ENCODE data around the gene TBC1D8.

Gene TBC1D8

GRCh38 chr2:101151146-101151858 is at the start of gene TBC1D8:
Gene TBC1D8 (minus strand): TSS chr2:101151382. CDS start chr2:101151253, 129 bp downstream.
- peak within 1 kb of the TSS; percentile 63 for H3K4me3 ChIP-seq (ENCODE audit: low read depth, low read length)
- TF ChIP-seq, protein P1, sequence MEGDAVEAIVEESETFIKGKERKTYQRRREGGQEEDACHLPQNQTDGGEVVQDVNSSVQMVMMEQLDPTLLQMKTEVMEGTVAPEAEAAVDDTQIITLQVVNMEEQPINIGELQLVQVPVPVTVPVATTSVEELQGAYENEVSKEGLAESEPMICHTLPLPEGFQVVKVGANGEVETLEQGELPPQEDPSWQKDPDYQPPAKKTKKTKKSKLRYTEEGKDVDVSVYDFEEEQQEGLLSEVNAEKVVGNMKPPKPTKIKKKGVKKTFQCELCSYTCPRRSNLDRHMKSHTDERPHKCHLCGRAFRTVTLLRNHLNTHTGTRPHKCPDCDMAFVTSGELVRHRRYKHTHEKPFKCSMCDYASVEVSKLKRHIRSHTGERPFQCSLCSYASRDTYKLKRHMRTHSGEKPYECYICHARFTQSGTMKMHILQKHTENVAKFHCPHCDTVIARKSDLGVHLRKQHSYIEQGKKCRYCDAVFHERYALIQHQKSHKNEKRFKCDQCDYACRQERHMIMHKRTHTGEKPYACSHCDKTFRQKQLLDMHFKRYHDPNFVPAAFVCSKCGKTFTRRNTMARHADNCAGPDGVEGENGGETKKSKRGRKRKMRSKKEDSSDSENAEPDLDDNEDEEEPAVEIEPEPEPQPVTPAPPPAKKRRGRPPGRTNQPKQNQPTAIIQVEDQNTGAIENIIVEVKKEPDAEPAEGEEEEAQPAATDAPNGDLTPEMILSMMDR (IDR thresholded peaks at IDR 0.05; ENCODE audit: low read depth, low read length): no peak
- peak; percentile 74 for DNase-seq (ENCODE audit: low read depth, low spot score)
- in situ Hi-C loops (cut with HindIII; ENCODE audit: low sequenced_read_pairs): no loop called here

DNA sequence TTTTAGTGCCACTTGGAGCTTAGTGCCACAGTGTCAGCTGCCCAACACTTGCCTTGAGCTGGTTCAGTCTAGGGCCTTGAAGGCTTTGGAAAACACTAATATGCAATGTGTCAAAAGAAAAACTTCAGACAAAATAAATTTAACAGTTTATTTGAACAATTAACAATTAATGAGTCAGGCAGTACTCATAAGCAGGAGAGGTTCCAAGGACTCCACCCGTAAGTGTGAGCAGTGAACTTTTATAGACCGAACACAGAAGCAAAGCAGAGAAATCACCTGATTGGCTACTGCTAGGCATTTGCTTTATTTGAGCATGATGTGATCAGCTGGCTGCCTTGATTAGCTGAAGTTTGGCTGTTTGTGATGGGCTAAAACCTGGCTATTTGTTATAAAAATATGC is 49.5 kb upstream of the TBC1D8 start:
- in situ Hi-C loops (cut with HindIII; ENCODE audit: low sequenced_read_pairs): no loop called here
- peak; percentile 20 for DNase-seq (ENCODE audit: low read depth, low spot score)
- TF ChIP-seq, protein P1 (IDR thresholded peaks at IDR 0.05; ENCODE audit: low read depth, low read length): no peak
- no peak overlapping the region for H3K4me3 ChIP-seq (ENCODE audit: low read depth, low read length)

DNA sequence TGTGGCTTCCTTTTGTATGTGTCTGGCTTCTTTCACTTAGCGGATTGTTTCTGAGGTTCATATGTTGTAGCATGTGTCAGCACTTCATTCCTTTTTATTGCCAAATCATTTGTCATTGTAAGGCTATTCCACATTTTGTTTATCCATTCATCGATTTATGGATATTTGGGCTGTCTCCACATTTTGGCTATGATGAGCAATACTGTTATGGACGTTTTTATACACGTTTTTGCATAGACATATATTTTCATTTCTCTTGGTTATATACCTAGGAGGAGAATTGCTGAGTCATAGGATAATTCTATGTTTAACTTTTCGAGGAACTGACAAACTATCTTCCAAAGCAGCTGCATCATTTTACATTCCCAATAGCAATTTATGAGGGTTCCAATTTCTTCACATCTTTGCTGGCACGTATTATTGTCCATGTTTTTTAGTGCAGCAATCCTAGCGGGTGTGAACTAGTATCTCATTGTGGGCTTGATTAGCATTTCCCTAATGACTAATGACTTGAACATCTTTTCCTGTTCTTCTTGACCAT is 48.1 kb upstream of the TBC1D8 start:
- no peak overlapping the region for H3K4me3 ChIP-seq (ENCODE audit: low read depth, low read length)
- in situ Hi-C loops (cut with HindIII; ENCODE audit: low sequenced_read_pairs): no loop called here
- no peak for DNase-seq (ENCODE audit: low read depth, low spot score)
- TF ChIP-seq, protein P1 (IDR thresholded peaks at IDR 0.05; ENCODE audit: low read depth, low read length): no peak

GRCh38 chr2:101197814-101198213 is 46.6 kb upstream of the TBC1D8 start:
- H3K4me3 ChIP-seq (ENCODE audit: low read depth, low read length): no peak overlapping the region
- TF ChIP-seq, protein P1 (IDR thresholded peaks at IDR 0.05; ENCODE audit: low read depth, low read length): no peak
- no peak for DNase-seq (ENCODE audit: low read depth, low spot score)
- in situ Hi-C loops (cut with HindIII; ENCODE audit: low sequenced_read_pairs): no loop called here

DNA sequence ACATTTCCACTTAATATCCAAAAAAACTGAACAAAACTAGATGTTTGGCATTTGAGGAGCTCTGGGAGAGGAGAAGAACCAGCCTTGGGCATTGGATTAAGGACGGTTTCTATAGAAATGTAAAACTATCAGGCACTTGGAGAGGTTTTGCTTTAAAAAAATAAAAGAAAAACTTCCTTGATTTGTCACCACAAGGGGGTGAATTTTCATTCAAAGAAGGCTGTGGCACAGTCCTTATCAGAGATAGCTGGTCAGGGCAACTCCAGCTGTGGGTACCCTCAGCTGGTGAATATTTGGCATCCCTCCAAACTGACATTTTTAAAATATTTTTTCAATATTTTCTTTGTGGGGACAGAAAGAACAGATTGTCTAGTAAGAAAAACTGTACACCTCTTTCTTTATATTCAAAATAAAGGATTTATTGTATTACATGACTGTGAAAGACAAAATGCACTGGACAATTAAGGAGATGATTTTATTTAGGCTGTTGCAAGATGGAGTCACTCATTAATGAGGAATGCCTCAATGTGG is 46.1 kb upstream of the TBC1D8 start:
- in situ Hi-C loops (cut with HindIII; ENCODE audit: low sequenced_read_pairs): no loop called here
- no peak for DNase-seq (ENCODE audit: low read depth, low spot score)
- H3K4me3 ChIP-seq (ENCODE audit: low read depth, low read length): no peak overlapping the region
- TF ChIP-seq, protein P1 (IDR thresholded peaks at IDR 0.05; ENCODE audit: low read depth, low read length): peak; percentile 11

DNA sequence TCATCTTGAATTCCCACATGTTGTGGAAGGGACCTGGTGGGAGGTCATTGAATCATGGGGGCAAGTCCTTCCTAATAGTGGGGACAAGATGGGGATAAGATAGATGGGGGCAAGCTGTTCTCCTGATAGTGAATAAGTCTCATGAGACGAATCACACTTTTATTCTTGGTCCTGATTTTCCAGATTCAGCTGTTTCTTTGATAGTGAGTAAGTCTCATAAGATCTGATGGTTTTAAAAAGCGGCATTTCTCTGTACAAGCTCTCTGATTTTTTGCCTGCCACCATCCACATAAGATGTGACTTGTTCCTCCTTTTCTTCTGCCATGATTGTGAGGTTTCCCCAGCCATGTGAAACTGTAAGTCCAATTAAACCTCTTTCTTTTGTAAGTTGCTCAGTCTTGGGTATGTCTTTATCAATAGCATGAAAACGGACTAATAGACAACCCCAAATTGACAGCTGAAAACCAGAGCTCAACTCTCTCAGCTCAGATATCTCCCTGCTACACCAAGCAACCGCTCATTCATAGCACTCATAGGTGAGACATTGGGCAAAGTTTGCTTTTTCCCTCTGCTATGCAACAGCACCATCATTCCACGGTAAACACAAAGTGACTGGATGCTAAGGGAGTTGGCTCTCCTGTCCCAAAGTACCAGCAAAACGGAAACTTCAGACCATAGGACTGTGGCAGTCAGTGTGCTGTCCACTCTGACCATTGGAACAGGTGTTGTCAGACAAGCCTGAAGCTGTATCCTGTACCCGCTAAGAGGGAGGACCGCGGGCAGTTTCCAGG is 44.9 kb upstream of the TBC1D8 start:
- no peak overlapping the region for H3K4me3 ChIP-seq (ENCODE audit: low read depth, low read length)
- DNase-seq (ENCODE audit: low read depth, low spot score): no peak
- in situ Hi-C loops (cut with HindIII; ENCODE audit: low sequenced_read_pairs): no loop called here
- TF ChIP-seq, protein P1 (IDR thresholded peaks at IDR 0.05; ENCODE audit: low read depth, low read length): no peak

Data from astrocyte of the spinal cord (primary cell).